Measurements from ENCODE around the gene DMAP1. TPM values are rescaled to one million over a fixed set of nuclear protein-coding genes. Genes with fewer than 3 reads are reported as not detected.
A peak's percentile ranks its signal among the peaks of the same experiment; 100 is the strongest.

DMAP1 gene
- total and polyA plus RNA-seq, 9 of the 15 experiments (the other 6 are each of a cell fraction or from before 2014, with no cell fraction given) = 1.5 to 51.2 (median 30.3) TPM

GRCh38 chr1:44260792-44261170 is 47.5 kb downstream of the DMAP1 start:
- H3K4me1 ChIP-seq (replicated peaks in 1 of 2; ENCODE audit: control insufficient read depth in 2 of 2, insufficient read depth in 2 of 2, low read length in 2 of 2) = peaks cover 0 to 10% of the 10 kb centered on the region in 2 experiments; a peak in 3 of 5 replicates
- no peak overlapping the region; a peak in 1 of 4 replicates for H3K9ac ChIP-seq (ENCODE audit: insufficient read depth in 1 of 2, low read depth in 2 of 2, low read length in 2 of 2)
- BruUV-seq (replicated peaks) = no TSS peak
- H4K20me1 ChIP-seq (replicated peaks; ENCODE audit: control insufficient read depth, insufficient read depth, low read length) = no peaks in the 10 kb centered on the region; the same call in 1 of the 2 replicates
- DNase-seq (ENCODE audit: extremely low read depth in 1 of 4, low spot score in 3 of 4) (peak in 2 of 4 experiments; percentile 12 to 34), FAIRE-seq (no peak), ATAC-seq (peak; percentile 54)
- no peaks in the 10 kb centered on the region for H3K9me3 ChIP-seq (replicated peaks; ENCODE audit: control insufficient read depth, insufficient read depth, low read depth, low read length)
- peaks cover 6% of the 10 kb centered on the region; the same call in 2 of the 3 replicates for H3K36me3 ChIP-seq (ENCODE audit: control insufficient read depth, insufficient read depth, low read length)
- in situ Hi-C loops (cut with MboI) (no loop called here), intact Hi-C loops (cut with micrococcal nuclease) (no loop called here)
- no peaks in the 10 kb centered on the region for H3K79me2 ChIP-seq (ENCODE audit: control insufficient read depth, insufficient read depth, low read length)
- ChIA-PET POLR2A (interaction anchor here (1.0 to 1.3 kb wide), 2 partner anchors 22 to 62 kb away, joined by 3 read pairs; no protein-coding TSS in a partner anchor), CTCF (ENCODE audit: low intra/inter-chr PET ratio) (no interaction called here)
- TF ChIP-seq ZFP36 (IDR thresholded peaks at IDR 0.05; ENCODE audit: low read depth, low read length, partially characterized antibody) (peak; percentile 94), CREB5 (CRISPR knock-in tag; IDR thresholded peaks at IDR 0.05) (no peak), MEIS2 (IDR thresholded peaks at IDR 0.05; ENCODE audit: partially characterized antibody) (peak; percentile 20), BRF2 (IDR thresholded peaks at IDR 0.05; ENCODE audit: borderline replicate concordance, insufficient read depth, insufficient read length) (no peak), BRF1 (IDR thresholded peaks at IDR 0.05; ENCODE audit: borderline replicate concordance, extremely low read depth, insufficient read length) (no peak), LARP7 (IDR thresholded peaks at IDR 0.05) (no peak), HES1 (IDR thresholded peaks at IDR 0.05; ENCODE audit: low read depth) (no peak), ZBTB9 (CRISPR knock-in tag; IDR thresholded peaks at IDR 0.05) (no peak)
- no peaks in the 10 kb centered on the region for H3K27me3 ChIP-seq (ENCODE audit: control insufficient read depth in 2 of 2, insufficient read depth in 2 of 2, low read length in 2 of 2)
- WGBS (ENCODE audit: insufficient coverage, low coverage, missing lambda C conversion rate) = 54% methylated on average over 4 of the region's 4 CpGs
- H3K4me2 ChIP-seq (ENCODE audit: insufficient read depth, low read length) = no peak overlapping the region
- H2AFZ ChIP-seq (ENCODE audit: low read depth, low read length) = no peak overlapping the region
- no peak overlapping the region for H3K27ac ChIP-seq (ENCODE audit: extremely low read depth, low read depth, low read length)
- H3K9me1 ChIP-seq (ENCODE audit: control insufficient read depth, insufficient read depth, low read length) = no peaks in the 10 kb centered on the region
- no peak overlapping the region for H3K4me3 ChIP-seq

Data from K562 (cell line).